PC-9 (cell line): ENCODE data around the gene TGM6. TPM values are rescaled to one million over a fixed set of nuclear protein-coding genes. Genes with fewer than 3 reads are reported as not detected.

ENCODE experiments used
- BruUV-seq: library from RNA; stranded (reverse); fragments of 400-500 nt; replicated peaks from 2 replicates; lab custom pipeline; 2021; lab: Mats Ljungman, UMichigan
- CTCF ChIA-PET: fragments of 300-600 bp; sonication (Branson Sonifier 250); formaldehyde crosslinking; loops from one replicate; lab custom pipeline; 2022; ENCODE audit warnings: antibody characterized with exemption; lab: Charles Lee
- POLR2A ChIA-PET: fragments of 300-600 bp; sonication (Branson Sonifier 250); formaldehyde crosslinking; loops from one replicate; lab custom pipeline; 2022; ENCODE audit warnings: antibody characterized with exemption; ENCODE audit not compliant: unreplicated experiment; lab: Charles Lee
- DNase-seq, 2 experiments: peaks; one replicate each; pipeline versions ENCODE4 v3.0.0 to v3.0.0-alpha.2; 2015 to 2022; ENCODE audit warnings: mixed read lengths in 1 of 2
- H2AFZ ChIP-seq: fragments of 200-600 bp; sonication (generic); 2 replicates; pipeline ENCODE4 v1.8.1; 2017; ENCODE audit warnings: antibody characterized with exemption
- H3F3A ChIP-seq: fragments of 200-600 bp; sonication (generic); 2 replicates; pipeline ENCODE4 v1.8.1; 2017; ENCODE audit warnings: antibody characterized with exemption, mild to moderate bottlenecking, low read depth; ENCODE audit not compliant: insufficient read depth
- H3K27ac ChIP-seq: fragments of 200-600 bp; sonication (generic); 2 replicates; pipeline ENCODE4 v1.6.1; 2016; ENCODE audit warnings: mixed run types
- H3K27me3 ChIP-seq: fragments of 200-600 bp; sonication (generic); 2 replicates; pipeline ENCODE4 v1.6.1; 2016; ENCODE audit warnings: low read depth, mixed run types; ENCODE audit not compliant: insufficient read depth
- H3K36me3 ChIP-seq: fragments of 200-600 bp; sonication (generic); 2 replicates; pipeline ENCODE4 v1.6.1; 2016; ENCODE audit warnings: low read depth, mixed run types
- H3K4me1 ChIP-seq: fragments of 200-600 bp; sonication (generic); replicated peaks from 2 replicates; pipeline ENCODE4 v1.6.1; 2016; ENCODE audit warnings: mixed run types; ENCODE audit not compliant: insufficient read depth
- H3K4me2 ChIP-seq: fragments of 200-600 bp; sonication (generic); 2 replicates; pipeline ENCODE4 v1.6.1; 2017; ENCODE audit warnings: mixed run types
- H3K4me3 ChIP-seq: fragments of 200-600 bp; sonication (generic); 2 replicates; pipeline ENCODE4 v1.6.1; 2016; ENCODE audit warnings: mixed run types
- H3K79me2 ChIP-seq: fragments of 200-600 bp; sonication (generic); 2 replicates; pipeline ENCODE4 v1.6.1; 2017; ENCODE audit warnings: low read depth, mixed run types
- H3K9me2 ChIP-seq: fragments of 200-600 bp; sonication (generic); 2 replicates; pipeline ENCODE4 v1.8.1; 2017; ENCODE audit warnings: mild to moderate bottlenecking; ENCODE audit not compliant: insufficient read depth
- H3K9me3 ChIP-seq: fragments of 200-600 bp; sonication (generic); 2 replicates; pipeline ENCODE4 v1.8.1; 2016; ENCODE audit warnings: low read depth; ENCODE audit not compliant: insufficient read depth
- H4K20me1 ChIP-seq: fragments of 200-600 bp; sonication (generic); 2 replicates; pipeline ENCODE4 v1.8.1; 2017; ENCODE audit not compliant: insufficient read depth
- CTCF ChIP-seq: fragments of 200-600 bp; sonication (generic); conservative IDR thresholded peaks from 2 replicates; pipeline ENCODE4 v1.6.1; 2017; ENCODE audit warnings: mixed run types, antibody characterized with exemption, mild to moderate bottlenecking, moderate library complexity
- EZH2 ChIP-seq: fragments of 200-600 bp; sonication (generic); IDR thresholded peaks from 2 replicates; pipeline ENCODE4 v1.8.0; 2017; ENCODE audit warnings: antibody characterized with exemption, low read depth
- intact Hi-C: fragments of 100-400 bp; cut with micrococcal nuclease; formaldehyde crosslinking; loops from one replicate; pipeline ENCODE4 v1.10.0; 2022; ENCODE audit not compliant: unreplicated experiment
- total RNA-seq: library from RNA; stranded (reverse); gene quantifications from 2 replicates; pipeline ENCODE4 v1.2.3, GENCODE V29; 2021

Gene TGM6
- total RNA-seq, 1 experiment from 2014 or later = not detected

GRCh38 chr20:2379511-2380229, 1.0 kb upstream of the TGM6 start:
- POLR2A ChIA-PET = no interaction called here

GRCh38 chr20:2381303-2381702, 602 bp downstream of the TGM6 start:
- Histone ChIP-seq H3K36me3 (no peaks in the 10 kb centered on the region), H3K27ac (no peak overlapping the region), H3K4me2 (no peak overlapping the region), H3K4me1 (peaks cover 9% of the 10 kb centered on the region; the same call in 1 of the 2 replicates), H3K9me3 (no peaks in the 10 kb centered on the region), H3F3A (no peaks in the 10 kb centered on the region), H4K20me1 (no peaks in the 10 kb centered on the region), H2AFZ (no peak overlapping the region), H3K27me3 (no peaks in the 10 kb centered on the region), H3K9me2 (no peaks in the 10 kb centered on the region), H3K79me2 (no peaks in the 10 kb centered on the region), H3K4me3 (no peak overlapping the region)
- ChIA-PET CTCF (interaction anchor here (0.6 kb wide), 1 partner anchor 206 kb away, joined by 4 read pairs; no protein-coding TSS in a partner anchor), POLR2A (no interaction called here)
- no peak for TF ChIP-seq CTCF
- no peak for TF ChIP-seq EZH2
- intact Hi-C loops = no loop called here
- BruUV-seq = no TSS peak
- DNase-seq = no peak

More at GRCh38 chr20:2379511-2380229, 1.0 kb upstream of the TGM6 start:
- Histone ChIP-seq H3F3A (no peaks in the 10 kb centered on the region), H3K27me3 (no peaks in the 10 kb centered on the region), H4K20me1 (no peaks in the 10 kb centered on the region), H2AFZ (no peak overlapping the region), H3K27ac (no peak overlapping the region), H3K4me3 (no peak overlapping the region), H3K9me3 (no peaks in the 10 kb centered on the region), H3K9me2 (no peaks in the 10 kb centered on the region), H3K79me2 (no peaks in the 10 kb centered on the region), H3K36me3 (no peaks in the 10 kb centered on the region), H3K4me1 (peaks cover 9% of the 10 kb centered on the region; the same call in 1 of the 2 replicates), H3K4me2 (no peak overlapping the region)
- TF ChIP-seq EZH2 (no peak), CTCF (no peak)
- no TSS peak for BruUV-seq
- DNase-seq = peak in 1 of 2 experiments; percentile 46
- intact Hi-C loops = no loop called here
- CTCF ChIA-PET = no interaction called here

- Histone ChIP-seq H3K9me2 (no peaks in the 10 kb centered on the region), H4K20me1 (no peaks in the 10 kb centered on the region), H3K27me3 (no peaks in the 10 kb centered on the region), H3K27ac (no peak overlapping the region), H3K79me2 (no peaks in the 10 kb centered on the region), H3K4me3 (no peak overlapping the region), H3F3A (no peaks in the 10 kb centered on the region), H2AFZ (no peak overlapping the region), H3K9me3 (peaks cover 5% of the 10 kb centered on the region; the same call in 1 of the 2 replicates), H3K36me3 (no peaks in the 10 kb centered on the region), H3K4me1 (peaks cover 9% of the 10 kb centered on the region; the same call in 1 of the 2 replicates), H3K4me2 (no peak overlapping the region)
- TF ChIP-seq CTCF (no peak), EZH2 (no peak)
- intact Hi-C loops = no loop called here
- POLR2A ChIA-PET = no interaction called here
- DNase-seq = peak; percentile 14 to 80
- no TSS peak for BruUV-seq
- CTCF ChIA-PET = interaction anchor here (0.5 to 0.6 kb wide), 2 partner anchors 19 to 401 kb away, joined by 3 read pairs; no protein-coding TSS in a partner anchor
These were observed 2.1 kb downstream of the TGM6 start for GRCh38 chr20:2382833-2383232.
